HepG2 (cell line): ENCODE data around the gene VAMP5. TPM values are rescaled to one million over a fixed set of nuclear protein-coding genes. Genes with fewer than 3 reads are reported as not detected.

Experiments
- ASH2L ChIP-seq: fragments of 300-600, 200-600 bp; sonication (generic); IDR thresholded peaks from 2 replicates; pipeline ENCODE4 v1.7.0; 2017; ENCODE audit warnings: low read depth, mild to moderate bottlenecking, moderate library complexity, mixed read lengths, low read length; ENCODE audit not compliant: insufficient read length
- BHLHE40 ChIP-seq: IDR thresholded peaks from 2 replicates; pipeline ENCODE4 v1.6.1; 2011; ENCODE audit warnings: low read length, improper control_type of control experiment
- FOSL1 ChIP-seq: sonication (generic); formaldehyde crosslinking; IDR thresholded peaks from 2 replicates; pipeline ENCODE4 v1.9.0; 2021; ENCODE audit warnings: missing genetic modification reagents, borderline replicate concordance
- FOXC1 ChIP-seq: sonication (generic); formaldehyde crosslinking; IDR thresholded peaks from 2 replicates; pipeline ENCODE4 v1.8.0; 2022; ENCODE audit warnings: mild to moderate bottlenecking, missing genetic modification reagents, borderline replicate concordance
- GZF1 ChIP-seq: sonication (generic); formaldehyde crosslinking; IDR thresholded peaks from 2 replicates; pipeline ENCODE4 v1.5.1; 2020; ENCODE audit warnings: mild to moderate bottlenecking, missing genetic modification reagents
- HNF4A ChIP-seq: sonication (generic); formaldehyde crosslinking; IDR thresholded peaks from 2 replicates; pipeline ENCODE4 v1.4.0; 2020; ENCODE audit warnings: missing genetic modification reagents
- MAX ChIP-seq: IDR thresholded peaks from 2 replicates; pipeline ENCODE4 v1.6.1; 2012; ENCODE audit warnings: inconsistent platforms
- MAZ ChIP-seq, 2 experiments: sonication (generic) in 1 of 2; formaldehyde crosslinking in 1 of 2; IDR thresholded peaks; 2 replicates each; pipeline versions ENCODE4 v1.5.0 to v1.6.1; 2012 to 2020; ENCODE audit warnings: low read depth in 2 of 2, mild to moderate bottlenecking in 2 of 2, borderline replicate concordance in 1 of 2, improper control_type of control experiment in 1 of 2, low read length in 1 of 2, missing genetic modification reagents in 1 of 2, moderate library complexity in 1 of 2
- NFYC ChIP-seq: IDR thresholded peaks from 2 replicates; pipeline ENCODE4 v1.6.1; 2016; ENCODE audit warnings: missing genetic modification reagents, missing compliant biosample characterization
- PHF20 ChIP-seq: sonication (generic); formaldehyde crosslinking; IDR thresholded peaks from 2 replicates; pipeline ENCODE4 v1.5.0; 2020; ENCODE audit warnings: mild to moderate bottlenecking, missing genetic modification reagents
- SCMH1 ChIP-seq: sonication (generic); formaldehyde crosslinking; IDR thresholded peaks from 2 replicates; pipeline ENCODE4 v1.9.0; 2021; ENCODE audit warnings: missing genetic modification reagents, mild to moderate bottlenecking, borderline replicate concordance
- SKI ChIP-seq: fragments of 450-650 bp; IDR thresholded peaks from one replicate; pipeline ENCODE4 v1.6.1; 2018; ENCODE audit warnings: mild to moderate bottlenecking; ENCODE audit not compliant: partially characterized antibody
- SMAD3 ChIP-seq: sonication (generic); formaldehyde crosslinking; IDR thresholded peaks from 2 replicates; pipeline ENCODE4 v1.4.0; 2020; ENCODE audit warnings: missing genetic modification reagents
- SMARCC2 ChIP-seq: fragments of 450-650 bp; IDR thresholded peaks from 2 replicates; pipeline ENCODE4 v1.6.1; 2017; ENCODE audit warnings: antibody characterized with exemption, mild to moderate bottlenecking
- SMARCE1 ChIP-seq: fragments of 450-650 bp; IDR thresholded peaks from 2 replicates; pipeline ENCODE4 v1.6.1; 2017; ENCODE audit warnings: borderline replicate concordance
- SNAPC5 ChIP-seq: sonication (generic); formaldehyde crosslinking; IDR thresholded peaks from 2 replicates; pipeline ENCODE4 v1.8.1; 2023; ENCODE audit warnings: mild to moderate bottlenecking, missing genetic modification reagents, borderline replicate concordance
- TRIM24 ChIP-seq: sonication (generic); formaldehyde crosslinking; IDR thresholded peaks from 2 replicates; pipeline ENCODE4 v1.8.0; 2022; ENCODE audit warnings: mild to moderate bottlenecking, missing genetic modification reagents
- ZBTB42 ChIP-seq: sonication (generic); formaldehyde crosslinking; IDR thresholded peaks from 2 replicates; pipeline ENCODE4 v1.5.0; 2020; ENCODE audit warnings: mild to moderate bottlenecking, missing genetic modification reagents
- ZNF24 ChIP-seq: fragments of 450-650 bp; IDR thresholded peaks from 2 replicates; pipeline ENCODE4 v1.6.1; 2017; ENCODE audit warnings: antibody characterized with exemption, mild to moderate bottlenecking
- ZNF251 ChIP-seq: sonication (generic); formaldehyde crosslinking; IDR thresholded peaks from 2 replicates; pipeline ENCODE4 v1.9.0; 2021; ENCODE audit warnings: mild to moderate bottlenecking, missing genetic modification reagents
- ZNF546 ChIP-seq: sonication (generic); formaldehyde crosslinking; conservative IDR thresholded peaks from 2 replicates; pipeline ENCODE4 v1.8.1; 2023; ENCODE audit warnings: mild to moderate bottlenecking, missing genetic modification reagents
- ZNF619 ChIP-seq: sonication (generic); formaldehyde crosslinking; IDR thresholded peaks from 2 replicates; pipeline ENCODE4 v1.4.0; 2020; ENCODE audit warnings: mild to moderate bottlenecking, missing genetic modification reagents
- ZNF670 ChIP-seq: sonication (generic); formaldehyde crosslinking; IDR thresholded peaks from 2 replicates; pipeline ENCODE4 v1.8.0; 2022; ENCODE audit warnings: mild to moderate bottlenecking, missing genetic modification reagents, borderline replicate concordance
- ZNF792 ChIP-seq: IDR thresholded peaks from 2 replicates; pipeline ENCODE4 v1.6.1; 2016
- ZSCAN31 ChIP-seq: sonication (generic); formaldehyde crosslinking; IDR thresholded peaks from 2 replicates; pipeline ENCODE4 v1.5.0; 2020; ENCODE audit warnings: low read depth, mild to moderate bottlenecking, missing genetic modification reagents
- ZSCAN9 ChIP-seq: IDR thresholded peaks from 2 replicates; pipeline ENCODE4 v1.6.1; 2016; ENCODE audit warnings: borderline replicate concordance
- polyA plus RNA-seq, 8 experiments: library from polyadenylated mRNA; depleted of rRNA in 3 of 8; stranded (reverse) in 7 of 8; unstranded in 1 of 8; fragments of >200 nt; fragmentation: Illumina TruSeq in 4 of 8; extraction: Trizol in 4 of 8; gene quantifications; 2 replicates each; pipeline versions ENCODE4 v1.2.1 to v1.2.3, GENCODE V29; 2011 to 2016; ENCODE audit warnings: low read depth in 4 of 8, missing spikeins in 1 of 8, mixed read lengths in 1 of 8; ENCODE audit not compliant: insufficient read depth in 1 of 8
- total RNA-seq, 5 experiments: library from RNA; depleted of rRNA; stranded (reverse); fragments of >200 nt; fragmentation: Illumina TruSeq; extraction: Trizol; gene quantifications; 2 replicates each; pipeline ENCODE4 v1.2.3, GENCODE V29; 2016; ENCODE audit warnings: low read depth in 1 of 5
- TF ChIP-seq, protein P1 (sequence below): sonication (generic); formaldehyde crosslinking; IDR thresholded peaks from 2 replicates; pipeline ENCODE4 v1.4.0; 2020; ENCODE audit warnings: missing genetic modification reagents, low read depth, mild to moderate bottlenecking, borderline replicate concordance
- TF ChIP-seq, protein P2 (sequence below): sonication (generic); formaldehyde crosslinking; IDR thresholded peaks from 2 replicates; pipeline ENCODE4 v1.5.0; 2020; ENCODE audit warnings: missing genetic modification reagents, mild to moderate bottlenecking, borderline replicate concordance

Gene VAMP5
- total and polyA plus RNA-seq, 2 of the 13 experiments (the other 11 are each of a cell fraction or from before 2014, with no cell fraction given), result 7.2 to 56.7 TPM

GRCh38 chr2:85584857-85585780 is 888 bp downstream of the VAMP5 start (continued):
- TF ChIP-seq SKI (peak; percentile 58), HNF4A (peak; percentile 83), BHLHE40 (peak; percentile 79), ZNF24 (no peak), PHF20 (CRISPR knock-in tag) (peak; percentile 66), ZNF670 (CRISPR knock-in tag) (peak; percentile 93; the same call in 1 of the 2 replicates), SCMH1 (no peak), ZNF251 (CRISPR knock-in tag) (no peak), ZSCAN31 (CRISPR knock-in tag) (peak; percentile 78), ZNF792 (peak; percentile 96), MAZ (IDR thresholded peaks at IDR 0.05; ENCODE audit: borderline replicate concordance, low read depth, low read length) (peak; percentile 46; the same call in 1 of the 2 replicates), MAZ (CRISPR knock-in tag; IDR thresholded peaks at IDR 0.05; ENCODE audit: low read depth) (no peak), SNAPC5 (0 out of 2 replicates have a peak, but pooled peaks have one; percentile 88), GZF1 (CRISPR knock-in tag) (no peak; the same call in 1 of the 2 replicates), MAX (no peak; the same call in none of the 2 replicates), SMARCE1 (no peak), ZNF546 (0 out of 2 replicates have a peak, but pooled peaks have one; percentile 6), FOSL1 (CRISPR knock-in tag) (peak; percentile 92), ASH2L (peak; percentile 94), NFYC (no peak; the same call in 1 of the 2 replicates), TRIM24 (CRISPR knock-in tag) (no peak), SMAD3 (CRISPR knock-in tag) (peak; percentile 61; the same call in 1 of the 2 replicates), ZSCAN9 (CRISPR knock-in tag) (peak; percentile 71; the same call in 1 of the 2 replicates), SMARCC2 (0 out of 2 replicates have a peak, but pooled peaks have one; percentile 33), ZNF619 (CRISPR knock-in tag) (peak; percentile 92), FOXC1 (peak; percentile 94), ZBTB42 (peak; percentile 7; the same call in 1 of the 2 replicates)
- TF ChIP-seq, protein P1, sequence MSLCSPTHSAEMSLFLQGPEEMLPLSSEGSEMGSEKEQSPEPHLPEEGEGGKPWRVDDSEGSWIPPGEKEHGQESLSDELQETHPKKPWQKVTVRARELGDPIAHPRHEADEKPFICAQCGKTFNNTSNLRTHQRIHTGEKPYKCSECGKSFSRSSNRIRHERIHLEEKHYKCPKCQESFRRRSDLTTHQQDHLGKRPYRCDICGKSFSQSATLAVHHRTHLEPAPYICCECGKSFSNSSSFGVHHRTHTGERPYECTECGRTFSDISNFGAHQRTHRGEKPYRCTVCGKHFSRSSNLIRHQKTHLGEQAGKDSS (CRISPR knock-in tag), result 0 out of 2 replicates have a peak, but pooled peaks have one; percentile 49
- TF ChIP-seq, protein P2, sequence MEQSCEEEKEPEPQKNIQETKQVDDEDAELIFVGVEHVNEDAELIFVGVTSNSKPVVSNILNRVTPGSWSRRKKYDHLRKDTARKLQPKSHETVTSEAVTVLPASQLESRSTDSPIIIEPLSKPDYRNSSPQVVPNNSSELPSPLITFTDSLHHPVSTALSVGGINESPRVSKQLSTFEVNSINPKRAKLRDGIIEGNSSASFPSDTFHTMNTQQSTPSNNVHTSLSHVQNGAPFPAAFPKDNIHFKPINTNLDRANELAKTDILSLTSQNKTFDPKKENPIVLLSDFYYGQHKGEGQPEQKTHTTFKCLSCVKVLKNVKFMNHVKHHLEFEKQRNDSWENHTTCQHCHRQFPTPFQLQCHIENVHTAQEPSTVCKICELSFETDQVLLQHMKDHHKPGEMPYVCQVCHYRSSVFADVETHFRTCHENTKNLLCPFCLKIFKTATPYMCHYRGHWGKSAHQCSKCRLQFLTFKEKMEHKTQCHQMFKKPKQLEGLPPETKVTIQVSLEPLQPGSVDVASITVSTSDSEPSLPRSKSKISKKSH (CRISPR knock-in tag), result peak; percentile 12; the same call in 1 of the 2 replicates
